ENCODE measurements around the gene ETV2.

ETV2 gene

GRCh38 chr19:35663981-35664380 is 22.4 kb downstream of the ETV2 start:
- H3K4me3 ChIP-seq (ENCODE audit: low read depth, low read length): no peak overlapping the region
- TF ChIP-seq CTCF (IDR thresholded peaks at IDR 0.05; ENCODE audit: borderline replicate concordance, insufficient read depth, low read depth, low read length): no peak

GRCh38 chr19:35665157-35665556 is 23.6 kb downstream of the ETV2 start:
- TF ChIP-seq CTCF (IDR thresholded peaks at IDR 0.05; ENCODE audit: borderline replicate concordance, insufficient read depth, low read depth, low read length): no peak
- H3K4me3 ChIP-seq (ENCODE audit: low read depth, low read length): no peak overlapping the region

- no peak for TF ChIP-seq CTCF (IDR thresholded peaks at IDR 0.05; ENCODE audit: borderline replicate concordance, insufficient read depth, low read depth, low read length)
- H3K4me3 ChIP-seq (ENCODE audit: low read depth, low read length): no peak overlapping the region
Observed at GRCh38 chr19:35665604-35666003, 24.1 kb downstream of the ETV2 start.

- H3K4me3 ChIP-seq (ENCODE audit: low read depth, low read length): no peak within 1 kb of the TSS
- no peak for TF ChIP-seq CTCF (IDR thresholded peaks at IDR 0.05; ENCODE audit: borderline replicate concordance, insufficient read depth, low read depth, low read length)
Observed at GRCh38 chr19:35666251-35666913, 24.8 kb downstream of the ETV2 start, which contains the start of gene UPK1A. Gene UPK1A (plus strand): TSS chr19:35666517. CDS start chr19:35666813, 296 bp downstream.

- TF ChIP-seq CTCF (IDR thresholded peaks at IDR 0.05; ENCODE audit: borderline replicate concordance, insufficient read depth, low read depth, low read length): no peak
- H3K4me3 ChIP-seq (ENCODE audit: low read depth, low read length): no peak overlapping the region
Observed at GRCh38 chr19:35669566-35669965, 28.0 kb downstream of the ETV2 start.

- TF ChIP-seq CTCF (IDR thresholded peaks at IDR 0.05; ENCODE audit: borderline replicate concordance, insufficient read depth, low read depth, low read length): no peak
- no peak overlapping the region for H3K4me3 ChIP-seq (ENCODE audit: low read depth, low read length)
Observed at GRCh38 chr19:35669974-35670373, 28.4 kb downstream of the ETV2 start.

GRCh38 chr19:35670686-35671085 is 29.1 kb downstream of the ETV2 start:
- no peak overlapping the region for H3K4me3 ChIP-seq (ENCODE audit: low read depth, low read length)
- no peak for TF ChIP-seq CTCF (IDR thresholded peaks at IDR 0.05; ENCODE audit: borderline replicate concordance, insufficient read depth, low read depth, low read length)

All from GM12875 (cell line).